Uterus (tissue), 2 donors: ENCODE data around the gene CORT.

Experiments used
- POLR2A ChIP-seq, 2 donors: fragments of 450-650 bp; IDR thresholded peaks; one replicate each; pipeline ENCODE4 v1.6.1; 2016; ENCODE audit warnings: antibody characterized with exemption in 2 of 2, mild to moderate bottlenecking in 1 of 2, moderate library complexity in 1 of 2
- TF ChIP-seq, protein P1 (sequence below), 4 experiments: fragments of 200-600 bp in 2 of 4; fragments of 450-650 bp in 2 of 4; sonication (generic) in 2 of 4; IDR thresholded peaks; one replicate each; pipeline ENCODE4 v1.5.1; 2016 to 2019; ENCODE audit warnings: antibody characterized with exemption in 4 of 4, mild to moderate bottlenecking in 2 of 4, moderate library complexity in 1 of 4

DNA sequence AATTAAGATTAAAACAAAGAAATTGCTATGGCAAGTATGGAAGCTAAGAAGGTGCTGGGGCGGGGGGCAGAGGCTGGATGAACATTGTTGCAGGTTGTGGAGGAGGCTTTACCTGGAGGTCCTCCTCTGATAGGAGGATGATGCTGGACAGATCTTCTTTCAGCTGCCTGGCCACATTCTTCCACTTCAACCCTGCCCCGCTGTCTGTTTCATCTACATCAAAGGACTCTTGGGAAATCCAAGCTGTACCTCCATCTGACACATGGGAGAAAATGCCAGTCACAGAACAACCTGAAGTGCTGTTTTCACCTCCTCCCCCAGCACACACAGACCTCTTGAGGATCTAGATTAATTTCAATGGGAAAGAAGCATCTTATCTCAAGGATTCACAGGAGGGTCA is 17.2 kb downstream of the CORT start:
- TF ChIP-seq, protein P1, sequence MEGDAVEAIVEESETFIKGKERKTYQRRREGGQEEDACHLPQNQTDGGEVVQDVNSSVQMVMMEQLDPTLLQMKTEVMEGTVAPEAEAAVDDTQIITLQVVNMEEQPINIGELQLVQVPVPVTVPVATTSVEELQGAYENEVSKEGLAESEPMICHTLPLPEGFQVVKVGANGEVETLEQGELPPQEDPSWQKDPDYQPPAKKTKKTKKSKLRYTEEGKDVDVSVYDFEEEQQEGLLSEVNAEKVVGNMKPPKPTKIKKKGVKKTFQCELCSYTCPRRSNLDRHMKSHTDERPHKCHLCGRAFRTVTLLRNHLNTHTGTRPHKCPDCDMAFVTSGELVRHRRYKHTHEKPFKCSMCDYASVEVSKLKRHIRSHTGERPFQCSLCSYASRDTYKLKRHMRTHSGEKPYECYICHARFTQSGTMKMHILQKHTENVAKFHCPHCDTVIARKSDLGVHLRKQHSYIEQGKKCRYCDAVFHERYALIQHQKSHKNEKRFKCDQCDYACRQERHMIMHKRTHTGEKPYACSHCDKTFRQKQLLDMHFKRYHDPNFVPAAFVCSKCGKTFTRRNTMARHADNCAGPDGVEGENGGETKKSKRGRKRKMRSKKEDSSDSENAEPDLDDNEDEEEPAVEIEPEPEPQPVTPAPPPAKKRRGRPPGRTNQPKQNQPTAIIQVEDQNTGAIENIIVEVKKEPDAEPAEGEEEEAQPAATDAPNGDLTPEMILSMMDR (IDR thresholded peaks at IDR 0.05) = no peak
- TF ChIP-seq POLR2A (IDR thresholded peaks at IDR 0.05) = no peak
